RPMI8226 (cell line): Measurements from ENCODE around the gene SORL1.
"Not testable (repeated sequence)": the region's sequence is repeated elsewhere in the genome, so short reads cannot be mapped to it uniquely, and the experiment has no call there.

Source experiments
- DNase-seq: peaks from one replicate; pipeline ENCODE4 v3.0.0-alpha.2; 2015

The SORL1 gene

DNA sequence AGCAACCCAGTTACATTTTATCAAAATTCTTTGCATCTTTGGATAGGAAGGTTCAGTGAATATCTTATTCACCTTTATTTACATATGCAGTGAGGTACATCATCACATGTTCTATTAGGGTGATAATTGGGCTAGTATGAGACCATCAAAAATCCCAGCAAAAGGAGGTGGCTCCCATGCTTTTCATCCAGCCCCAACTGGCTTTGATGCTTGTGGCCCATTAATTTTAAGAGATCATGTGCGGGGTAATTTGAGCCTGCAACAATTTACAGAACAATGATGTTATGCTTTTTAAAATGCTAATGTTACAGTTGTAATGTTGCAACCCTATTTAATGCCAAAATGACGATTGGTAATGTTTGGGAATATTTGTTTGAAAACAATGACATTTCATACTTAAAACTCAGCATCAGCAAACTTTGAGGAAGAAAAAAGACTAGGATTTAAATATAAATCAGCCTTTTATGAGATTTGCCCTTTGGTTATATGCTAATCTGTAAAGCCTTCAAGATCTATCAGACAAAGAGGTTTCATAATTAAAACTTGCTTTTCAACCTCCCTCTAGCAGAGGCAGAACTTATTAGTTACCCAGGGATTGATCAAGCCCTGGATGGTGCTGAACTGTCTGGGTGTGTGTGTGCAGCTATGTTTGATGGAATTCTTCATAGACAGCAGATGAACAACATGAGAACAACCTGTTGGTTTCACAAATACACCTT, 184.1 kb downstream of the SORL1 start:
- no peak for DNase-seq

GRCh38 chr11:121636800-121637176, 184.7 kb downstream of the SORL1 start:
- DNase-seq = no peak

DNA sequence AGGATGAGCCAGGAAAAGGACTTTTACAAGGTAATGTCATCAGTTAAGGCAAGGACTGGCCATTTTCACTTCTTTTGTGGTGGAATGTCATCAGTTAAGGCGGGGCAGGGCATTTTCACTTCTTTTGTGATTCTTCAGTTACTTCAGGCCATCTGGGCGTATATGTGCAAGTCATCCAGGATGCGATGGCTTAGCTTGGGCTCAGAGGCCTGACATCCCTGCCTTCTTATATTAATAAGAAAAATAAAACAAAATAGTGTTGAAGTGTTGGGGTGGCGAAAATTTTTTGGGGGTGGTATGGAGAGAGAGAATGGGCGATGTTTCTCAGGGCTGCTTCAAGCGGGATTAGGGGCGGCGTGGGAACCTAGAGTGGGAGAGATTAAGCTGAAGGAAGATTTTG, 185.5 kb downstream of the SORL1 start:
- DNase-seq = not testable (repeated sequence)

- DNase-seq = no peak
These were observed 191.5 kb downstream of the SORL1 start for GRCh38 chr11:121643479-121644186.

DNA sequence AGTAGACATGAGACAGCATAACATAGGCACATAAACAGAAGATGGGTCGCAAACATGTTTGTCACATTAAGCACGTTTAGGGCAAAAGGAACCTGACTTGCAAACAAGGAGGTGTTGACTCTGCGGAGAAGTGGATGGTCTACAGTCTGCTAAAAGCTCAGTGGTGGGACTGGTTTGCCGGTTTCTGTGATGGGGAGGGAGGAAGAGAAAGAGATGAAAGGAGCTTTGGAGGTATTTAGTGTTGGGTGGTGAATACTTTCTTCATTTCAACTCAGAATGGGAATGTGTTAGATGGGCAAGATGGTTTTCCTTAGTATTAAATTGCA, 192.0 kb downstream of the SORL1 start:
- no peak for DNase-seq

GRCh38 chr11:121645001-121645400, 192.9 kb downstream of the SORL1 start:
- no peak for DNase-seq

- DNase-seq = no peak
These were observed 193.5 kb downstream of the SORL1 start for GRCh38 chr11:121645596-121645995.

DNA sequence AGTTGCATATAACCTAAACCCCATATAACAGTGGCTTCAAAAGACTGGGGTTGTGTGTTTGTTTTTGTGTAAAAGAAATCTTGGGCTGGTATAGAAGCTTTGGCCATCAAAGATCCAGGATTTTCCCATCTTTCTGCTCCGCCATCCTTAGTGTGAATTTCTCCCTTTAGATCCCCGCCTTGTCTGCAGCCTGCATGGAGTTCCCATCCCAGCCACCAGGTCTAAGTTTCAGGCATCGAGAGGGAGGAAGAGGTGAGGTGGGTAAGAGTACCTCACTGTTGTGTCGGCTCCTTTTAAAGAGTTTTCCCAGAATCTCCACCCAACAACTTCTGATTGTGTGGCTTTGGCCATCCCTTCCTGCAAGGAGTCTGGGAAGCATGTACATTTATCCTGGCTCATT, 196.2 kb downstream of the SORL1 start:
- DNase-seq = no peak

DNA sequence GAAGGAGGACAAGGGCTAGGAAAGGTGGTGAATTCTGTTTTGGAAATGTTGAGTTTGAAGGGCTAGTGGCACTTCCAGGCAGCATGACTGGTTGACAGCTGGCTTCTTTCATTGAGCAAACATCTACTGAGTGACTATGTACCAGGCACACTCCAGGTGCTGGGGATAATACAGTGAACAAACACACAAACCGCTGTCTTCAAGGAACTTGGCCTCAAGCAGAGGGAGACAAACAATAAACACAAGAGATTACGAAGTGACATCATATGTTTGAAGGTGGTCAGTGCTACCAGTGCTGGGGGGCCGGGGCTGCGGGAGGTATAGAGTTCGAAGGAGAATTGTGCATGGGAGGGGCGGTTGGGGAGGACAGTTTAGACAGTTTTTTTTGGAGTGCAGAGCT, 197.7 kb downstream of the SORL1 start:
- no peak for DNase-seq

GRCh38 chr11:121650351-121651256, 198.5 kb downstream of the SORL1 start:
- DNase-seq = no peak

- DNase-seq = no peak
These were observed 199.1 kb downstream of the SORL1 start for GRCh38 chr11:121651257-121651605.

DNA sequence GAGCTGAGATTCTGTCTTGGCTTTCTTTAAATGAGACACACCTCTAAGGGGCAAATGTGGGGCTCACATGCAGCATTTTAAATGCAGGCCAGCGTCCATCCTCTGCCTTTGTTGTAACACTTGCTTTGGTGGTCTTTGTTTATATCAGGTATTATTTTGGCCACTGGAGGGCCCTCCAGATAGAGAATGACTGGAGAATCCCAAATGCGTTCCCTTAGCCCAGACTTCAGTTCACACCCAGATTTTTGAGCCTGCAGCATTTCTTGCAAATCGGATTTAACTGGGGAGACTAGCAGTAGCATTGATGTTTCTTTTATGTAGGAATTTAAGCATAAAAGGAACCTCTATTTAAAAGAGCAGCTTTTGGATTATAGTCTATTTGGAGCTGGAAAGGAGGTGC, 200.9 kb downstream of the SORL1 start:
- no peak for DNase-seq

- DNase-seq = no peak
These were observed 202.2 kb downstream of the SORL1 start for GRCh38 chr11:121654259-121654842.

DNA sequence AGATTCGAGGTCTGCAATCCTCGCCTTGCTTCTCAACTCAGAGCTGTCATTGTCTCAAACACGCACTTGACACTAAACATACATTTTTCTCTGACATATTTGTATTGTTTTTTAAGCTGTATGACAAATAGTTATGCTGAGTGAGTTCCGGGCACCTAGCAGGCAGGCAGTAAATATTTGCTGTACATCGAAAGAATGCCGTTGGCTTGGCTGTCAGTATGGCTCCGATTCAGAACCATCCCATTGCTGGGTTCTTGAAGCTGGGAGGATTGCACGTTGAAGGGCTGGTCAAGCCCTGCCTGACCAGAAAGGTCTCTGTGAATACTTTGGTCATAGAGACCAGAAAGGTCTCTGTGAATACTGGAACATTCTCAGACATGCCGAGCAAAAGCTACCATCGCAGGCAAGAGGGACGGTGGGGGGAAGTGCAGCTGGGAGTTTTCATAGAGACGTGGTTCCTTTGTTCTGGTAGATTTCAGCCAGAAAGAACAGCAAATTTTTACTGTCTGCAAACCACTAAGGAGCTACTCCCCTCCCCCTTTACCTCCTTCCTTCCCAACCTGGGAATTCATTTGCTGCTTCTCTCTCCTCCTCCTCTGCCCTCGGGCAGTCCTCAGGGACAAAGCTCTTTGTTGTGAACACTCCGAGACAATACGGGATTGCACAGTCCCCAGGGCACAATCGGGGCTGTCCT, 202.9 kb downstream of the SORL1 start:
- DNase-seq = no peak

- DNase-seq = peak; percentile 68
These were observed 203.6 kb downstream of the SORL1 start for GRCh38 chr11:121655537-121656327.

- DNase-seq = no peak
These were observed 204.4 kb downstream of the SORL1 start for GRCh38 chr11:121656328-121657090.

GRCh38 chr11:121657146-121657545, 205.0 kb downstream of the SORL1 start:
- no peak for DNase-seq

DNA sequence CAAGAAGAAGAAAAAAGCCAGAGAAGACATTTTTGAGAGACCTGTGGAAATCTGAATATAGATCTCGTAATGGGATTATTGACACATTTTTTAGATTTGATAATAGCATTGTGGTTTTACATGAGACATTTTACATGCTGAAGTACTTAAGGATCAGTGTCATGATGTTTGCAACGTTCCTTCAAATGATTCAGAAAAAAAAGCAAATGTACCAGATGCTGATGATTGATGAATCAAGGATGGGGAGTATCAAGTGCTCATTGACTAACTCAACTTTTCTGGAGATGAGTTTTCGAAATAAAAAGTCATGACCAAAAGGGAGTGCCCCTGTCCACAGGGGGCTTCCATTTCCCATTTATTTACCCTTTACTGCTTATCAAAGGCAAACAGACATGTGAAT, 207.7 kb downstream of the SORL1 start:
- no peak for DNase-seq

DNA sequence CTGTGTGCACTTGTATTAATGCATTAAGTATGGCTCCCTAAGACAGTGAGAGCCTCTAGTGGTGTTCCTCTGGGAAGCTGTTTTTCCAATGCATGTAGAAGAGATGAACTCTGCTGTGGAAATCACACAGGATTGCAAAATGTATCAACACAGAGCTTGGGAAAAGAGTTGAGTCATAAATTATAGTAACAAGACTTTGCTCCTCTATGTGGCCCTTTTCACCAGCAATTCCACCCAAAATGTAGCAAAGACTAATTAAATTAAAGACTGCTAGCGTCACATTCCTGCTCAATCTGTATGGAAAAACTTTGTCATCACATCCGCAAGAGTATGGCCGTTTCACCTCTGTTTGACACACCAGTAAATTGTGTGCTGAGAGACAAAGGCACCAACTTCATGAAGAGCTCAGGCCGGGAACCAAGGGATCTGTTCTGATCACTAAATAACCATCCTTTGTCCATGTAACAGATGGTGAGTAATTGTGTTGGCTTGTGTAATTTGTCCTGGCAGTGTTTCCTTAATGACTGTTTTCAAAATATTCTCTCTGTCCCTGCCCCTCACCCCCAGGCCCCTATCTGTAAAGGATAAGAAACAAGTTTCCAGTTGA, 209.9 kb downstream of the SORL1 start:
- DNase-seq = no peak

- no peak for DNase-seq
These were observed 212.0 kb downstream of the SORL1 start for GRCh38 chr11:121664144-121664543.
